Fibroblast of pulmonary artery (primary cell): ENCODE results near the gene GABRD.
A peak's percentile ranks its signal among the peaks of the same experiment; 100 is the strongest.

Experiments used
- DNase-seq: peaks from one replicate; pipeline ENCODE4 v3.0.0-alpha.2; 2010; ENCODE audit warnings: low read depth
- H3K4me3 ChIP-seq: replicated peaks from 2 replicates; pipeline ENCODE4 v1.5.1; 2011; ENCODE audit warnings: low read depth, mild to moderate bottlenecking, control low read depth, low read length, moderate library complexity
- TF ChIP-seq, protein P1 (sequence below): IDR thresholded peaks from 2 replicates; pipeline ENCODE4 v1.5.1; 2011; ENCODE audit warnings: mild to moderate bottlenecking, control low read depth, low read length, inconsistent platforms; ENCODE audit errors: missing control alignments

Gene GABRD

DNA sequence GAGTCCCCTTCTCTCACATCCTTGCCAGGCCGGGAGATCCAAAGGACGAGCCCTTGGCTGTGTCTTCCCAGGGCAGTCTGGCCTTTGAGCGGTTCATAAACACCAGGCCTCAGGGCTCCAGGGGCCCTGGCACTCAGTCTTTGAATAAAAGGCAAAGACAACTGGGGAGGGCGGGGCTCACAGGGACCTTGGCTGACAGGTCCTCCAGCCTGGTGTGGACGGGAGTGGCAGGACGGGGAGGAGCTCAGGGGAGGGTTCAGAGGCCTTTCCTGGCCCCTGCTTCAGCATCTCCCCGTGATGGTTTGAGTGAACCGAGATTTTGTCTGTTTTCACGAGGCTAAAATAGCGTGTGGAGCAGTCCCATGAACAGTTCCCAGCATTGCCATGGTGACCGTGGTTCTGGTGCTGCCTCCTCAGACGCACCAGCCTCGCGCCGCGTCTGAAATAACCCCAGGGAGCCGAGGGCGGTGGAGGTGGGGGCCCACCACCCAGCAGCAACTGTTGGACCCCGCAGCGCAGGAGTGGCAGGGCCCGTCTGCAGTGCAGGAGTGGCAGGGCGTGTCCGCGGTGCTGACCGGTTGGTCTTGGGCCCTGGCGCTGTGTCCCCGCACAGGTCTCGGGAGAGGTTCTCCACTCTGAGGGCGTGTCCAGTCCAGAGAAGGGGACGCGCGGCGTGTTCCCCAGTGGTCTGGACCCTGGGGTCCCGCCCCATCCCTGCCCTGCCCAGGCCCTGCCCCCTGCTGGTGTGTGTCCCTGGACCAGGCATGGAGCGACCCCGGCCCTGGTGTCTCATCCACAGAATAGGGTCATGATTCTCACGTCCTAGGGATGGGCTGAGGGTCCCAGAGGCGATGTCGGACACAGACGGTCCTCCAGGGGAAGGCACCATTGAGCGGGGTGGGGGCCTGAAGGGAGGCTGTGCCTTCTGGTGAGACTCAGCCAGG, 24.0 kb downstream of the GABRD start:
- no peak overlapping the region for H3K4me3 ChIP-seq
- DNase-seq = no peak
- TF ChIP-seq, protein P1, sequence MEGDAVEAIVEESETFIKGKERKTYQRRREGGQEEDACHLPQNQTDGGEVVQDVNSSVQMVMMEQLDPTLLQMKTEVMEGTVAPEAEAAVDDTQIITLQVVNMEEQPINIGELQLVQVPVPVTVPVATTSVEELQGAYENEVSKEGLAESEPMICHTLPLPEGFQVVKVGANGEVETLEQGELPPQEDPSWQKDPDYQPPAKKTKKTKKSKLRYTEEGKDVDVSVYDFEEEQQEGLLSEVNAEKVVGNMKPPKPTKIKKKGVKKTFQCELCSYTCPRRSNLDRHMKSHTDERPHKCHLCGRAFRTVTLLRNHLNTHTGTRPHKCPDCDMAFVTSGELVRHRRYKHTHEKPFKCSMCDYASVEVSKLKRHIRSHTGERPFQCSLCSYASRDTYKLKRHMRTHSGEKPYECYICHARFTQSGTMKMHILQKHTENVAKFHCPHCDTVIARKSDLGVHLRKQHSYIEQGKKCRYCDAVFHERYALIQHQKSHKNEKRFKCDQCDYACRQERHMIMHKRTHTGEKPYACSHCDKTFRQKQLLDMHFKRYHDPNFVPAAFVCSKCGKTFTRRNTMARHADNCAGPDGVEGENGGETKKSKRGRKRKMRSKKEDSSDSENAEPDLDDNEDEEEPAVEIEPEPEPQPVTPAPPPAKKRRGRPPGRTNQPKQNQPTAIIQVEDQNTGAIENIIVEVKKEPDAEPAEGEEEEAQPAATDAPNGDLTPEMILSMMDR = no peak

DNA sequence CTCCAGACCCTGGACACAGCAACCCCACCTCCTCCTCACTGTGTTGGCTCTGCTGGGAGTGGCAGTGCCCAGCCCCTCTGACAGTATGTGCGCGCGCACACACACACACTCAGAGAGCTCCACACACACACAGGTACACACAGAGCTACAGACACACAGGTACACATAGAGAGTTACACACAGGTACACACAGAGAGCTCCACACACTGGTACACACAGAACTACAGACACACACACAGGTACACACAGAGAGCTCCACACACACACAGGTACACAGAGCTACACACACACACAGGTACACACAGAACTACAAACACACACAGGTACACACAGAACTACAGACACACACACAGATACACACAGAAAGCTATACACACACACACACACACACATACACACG, 24.7 kb downstream of the GABRD start:
- TF ChIP-seq, protein P1 = no peak
- no peak for DNase-seq
- no peak overlapping the region for H3K4me3 ChIP-seq

DNA sequence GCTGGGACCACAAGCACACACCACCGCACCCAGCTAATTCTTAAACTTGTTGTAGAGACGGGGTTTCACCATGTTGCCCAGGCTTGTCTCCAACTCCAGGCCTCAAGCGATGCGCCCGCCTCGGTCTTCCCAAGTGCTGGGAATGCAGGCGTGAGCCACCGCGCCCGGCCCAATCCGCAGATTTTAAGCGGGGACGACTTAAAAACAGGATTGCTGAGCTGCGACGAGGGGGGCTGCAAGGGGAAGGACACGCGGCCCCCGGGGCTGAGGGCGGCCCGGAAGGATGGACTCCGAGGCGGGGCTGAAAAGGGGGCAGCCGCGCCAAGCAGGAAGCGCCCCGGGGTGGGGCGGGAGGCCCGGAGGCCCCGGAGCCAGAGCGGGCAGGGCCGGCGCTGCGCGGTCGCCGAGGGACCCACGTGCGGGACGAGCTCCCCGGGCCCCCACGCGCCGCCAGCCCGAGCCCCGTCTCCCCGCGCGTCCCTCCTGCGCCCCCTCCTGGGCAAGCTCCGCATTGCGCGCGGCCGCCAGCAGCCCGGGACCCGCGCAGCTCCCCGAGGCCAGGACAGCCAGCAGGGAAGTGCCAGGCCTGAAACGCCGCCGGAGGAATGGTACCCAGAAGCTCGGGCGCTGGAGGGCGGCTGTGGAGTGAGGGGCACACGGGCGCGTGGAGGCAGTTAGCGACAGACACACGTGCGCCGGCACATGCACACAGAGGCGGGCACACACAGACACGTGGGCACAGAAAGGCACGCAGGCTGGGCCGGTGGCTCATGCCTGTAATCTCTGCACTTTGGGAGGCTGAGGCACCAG, 25.6 kb downstream of the GABRD start:
- peak; percentile 39 for DNase-seq
- no peak overlapping the region for H3K4me3 ChIP-seq
- TF ChIP-seq, protein P1 = peak; percentile 33

DNA sequence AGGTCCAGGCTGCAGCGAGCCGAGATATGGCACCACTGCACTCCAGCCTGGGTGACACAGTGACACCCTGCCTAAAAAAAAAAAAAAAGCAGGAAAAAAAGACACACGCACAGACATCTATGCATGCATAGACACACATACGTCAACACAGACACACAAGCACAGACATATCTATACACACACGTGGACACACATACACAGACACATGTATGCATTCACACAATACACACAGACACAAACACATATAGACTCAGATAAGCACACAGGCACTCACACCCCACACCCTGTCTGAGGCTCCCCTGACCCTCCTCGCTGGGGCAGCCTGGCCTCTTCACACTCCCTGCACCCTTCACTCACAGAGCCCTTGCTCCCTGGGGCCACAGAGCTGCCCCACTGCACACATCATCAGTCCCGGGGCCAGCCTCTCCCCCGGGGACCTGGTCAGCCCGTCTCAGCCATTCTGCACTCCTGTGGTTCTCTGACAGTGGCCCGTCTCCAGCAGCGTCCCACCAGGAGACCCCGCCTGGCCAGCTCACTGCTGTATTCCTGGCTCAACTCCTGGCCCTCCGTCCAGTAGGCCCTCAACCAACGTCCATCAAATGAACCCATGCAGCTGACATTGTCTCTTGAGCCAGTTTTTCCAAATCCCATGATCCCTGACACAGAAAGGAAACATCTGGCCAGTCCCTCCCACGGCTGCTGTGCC, 26.5 kb downstream of the GABRD start:
- DNase-seq = peak; percentile 50
- no peak overlapping the region for H3K4me3 ChIP-seq
- TF ChIP-seq, protein P1 = no peak

DNA sequence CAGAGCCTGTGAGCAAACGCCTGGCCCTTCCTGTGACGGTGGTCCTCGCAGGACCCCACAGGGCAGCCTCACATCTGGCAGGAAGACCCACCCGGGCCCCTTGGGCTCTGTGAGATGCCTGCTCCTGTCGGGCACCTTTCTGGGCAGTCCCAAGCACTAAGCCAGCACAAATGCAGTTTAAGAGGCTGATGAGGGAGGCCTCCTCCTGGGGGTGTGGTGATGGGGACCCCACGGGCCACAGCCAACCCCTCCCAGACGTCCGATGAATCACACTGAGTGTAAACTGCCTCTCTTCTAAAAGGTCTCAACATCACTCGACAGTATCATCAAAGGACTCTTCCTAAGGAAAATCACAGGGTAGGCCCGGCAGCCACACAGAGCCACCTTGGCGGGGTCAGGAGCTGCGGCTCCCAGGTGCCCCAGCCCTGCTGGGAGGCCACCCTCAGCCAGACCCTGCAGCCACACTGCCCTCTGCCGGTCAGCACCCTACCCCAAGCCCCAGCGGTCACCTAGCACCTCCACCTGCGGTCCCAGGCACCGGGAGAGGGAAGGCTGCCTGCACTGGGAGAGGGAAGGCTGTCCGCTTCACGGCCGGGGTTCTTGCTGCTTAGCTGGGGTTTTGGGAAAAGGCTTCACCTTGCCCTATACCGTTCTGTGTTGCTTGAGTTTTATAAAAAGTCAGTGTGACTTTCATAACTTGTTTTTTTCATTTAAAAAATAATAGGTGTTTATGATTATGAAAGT, 27.2 kb downstream of the GABRD start:
- TF ChIP-seq, protein P1 = peak; percentile 72
- no peak overlapping the region for H3K4me3 ChIP-seq
- peak; percentile 29 for DNase-seq
